Activated naive CD4-positive, alpha-beta T cell treated with anti-CD3 and anti-CD28 coated beads for 36 hours (primary cell): ENCODE data around the gene SRMS. TPM values are rescaled to one million over a fixed set of nuclear protein-coding genes. Genes with fewer than 3 reads are reported as not detected.

ENCODE experiments used
- CTCF ChIA-PET: fragments of 350-600 bp; sonication (Branson Sonifier 250); formaldehyde crosslinking; loops from one replicate; lab custom pipeline; 2021; ENCODE audit warnings: antibody characterized with exemption; lab: Charles Lee
- DNase-seq: peaks from one replicate; pipeline ENCODE4 v3.0.0-alpha.2; 2020
- H3K27ac Mint-ChIP-seq: one replicate; pipeline ENCODE4 v1.8.0; 2021; ENCODE audit warnings: mild to moderate bottlenecking, mixed read lengths
- H3K27me3 Mint-ChIP-seq: one replicate; pipeline ENCODE4 v1.8.0; 2021; ENCODE audit warnings: low read depth, mixed read lengths
- H3K36me3 Mint-ChIP-seq: one replicate; pipeline ENCODE4 v1.8.0; 2021; ENCODE audit warnings: low read depth, mixed read lengths
- H3K4me1 Mint-ChIP-seq: one replicate; pipeline ENCODE4 v1.8.0; 2021; ENCODE audit warnings: low read depth, mixed read lengths
- H3K4me3 Mint-ChIP-seq: one replicate; pipeline ENCODE4 v1.8.0; 2021; ENCODE audit warnings: mild to moderate bottlenecking, moderate library complexity, mixed read lengths
- H3K9me3 Mint-ChIP-seq: one replicate; pipeline ENCODE4 v1.8.0; 2021; ENCODE audit warnings: mixed read lengths
- intact Hi-C: fragments of 100-400 bp; cut with micrococcal nuclease; formaldehyde crosslinking; loops from one replicate; pipeline ENCODE4 v1.15.1; 2023
- total RNA-seq, 2 experiments: library from RNA; stranded (reverse); gene quantifications; one replicate each; pipeline ENCODE4 v1.2.3, GENCODE V29; 2021

Gene SRMS
- total RNA-seq, 2 experiments from 2014 or later: not detected

DNA sequence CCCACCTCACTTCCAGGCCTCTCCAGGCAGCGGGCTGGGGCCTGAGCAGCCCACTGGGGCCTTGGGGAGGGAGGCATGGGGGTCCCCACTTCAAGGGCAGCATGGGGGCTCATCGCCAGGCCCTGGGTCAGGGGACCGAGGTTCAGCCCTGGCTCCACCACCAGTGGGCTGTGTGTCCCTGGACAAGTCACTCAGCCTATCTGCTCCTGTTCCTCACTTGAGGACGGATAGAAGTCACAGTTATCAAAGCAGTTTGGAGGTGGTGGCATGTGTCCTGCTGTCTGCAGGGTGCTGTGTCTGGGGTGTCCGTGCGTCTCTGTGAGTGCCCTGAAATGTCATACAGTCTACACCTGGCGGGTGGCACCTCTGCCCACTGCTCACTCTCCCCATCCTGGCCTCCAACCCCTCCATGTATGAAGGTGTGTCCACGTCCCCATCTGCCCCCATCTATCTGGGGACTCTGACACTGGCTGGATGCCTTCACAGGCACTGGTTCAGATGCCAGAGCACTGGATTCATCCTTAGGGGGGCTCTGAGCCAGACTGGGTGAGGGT is 52.3 kb downstream of the SRMS start:
- CTCF ChIA-PET: interaction anchor here (0.9 to 2.7 kb wide), 3 partner anchors 11 to 26 kb away, joined by 3 to 18 read pairs (median 8); partner anchors contain the start of gene PPDPF
- H3K4me3 Mint-ChIP-seq: no peak overlapping the region
- H3K36me3 Mint-ChIP-seq: no peaks in the 10 kb centered on the region
- H3K27ac Mint-ChIP-seq: no peak overlapping the region
- H3K27me3 Mint-ChIP-seq: peaks cover 22% of the 10 kb centered on the region
- H3K4me1 Mint-ChIP-seq: peaks cover 5% of the 10 kb centered on the region
- DNase-seq: no peak
- H3K9me3 Mint-ChIP-seq: no peaks in the 10 kb centered on the region
- intact Hi-C loops: no loop called here

DNA sequence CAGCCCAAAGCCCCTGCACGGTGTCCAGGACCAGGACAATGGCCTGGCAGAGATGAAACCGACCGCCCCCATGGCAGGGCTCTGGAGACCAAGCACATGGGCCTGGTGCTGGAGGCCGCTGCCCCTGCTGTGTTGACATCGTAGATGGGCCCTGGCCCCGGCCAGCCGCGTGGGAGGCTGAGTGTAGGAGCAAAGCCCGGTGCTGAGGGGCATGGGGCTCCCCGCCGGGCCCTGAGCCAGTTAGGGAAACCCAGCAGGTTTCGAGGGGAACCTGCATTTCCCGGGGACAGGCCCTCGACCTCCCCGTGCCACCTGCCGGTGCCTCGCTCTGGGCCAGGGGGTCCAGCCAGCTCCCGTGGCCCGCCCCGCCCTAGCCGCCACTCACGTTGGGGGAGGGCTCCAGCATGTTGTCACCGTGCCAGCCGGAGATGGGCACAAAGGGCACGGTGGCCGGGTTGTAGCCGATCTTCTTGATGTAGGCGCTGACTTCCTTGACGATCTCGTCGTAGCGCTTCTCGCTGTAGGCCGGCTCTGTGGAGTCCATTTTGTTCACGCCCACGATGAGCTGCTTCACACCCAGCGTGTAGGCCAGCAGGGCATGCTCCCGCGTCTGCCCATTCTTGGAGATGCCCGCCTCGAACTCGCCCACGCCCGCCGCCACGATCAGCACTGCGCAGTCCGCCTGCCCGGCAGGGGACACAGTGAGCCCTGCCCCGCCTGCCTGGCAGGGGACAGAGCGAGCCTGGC is 53.0 kb downstream of the SRMS start:
- Mint-ChIP-seq H3K27me3 (peaks cover 26% of the 10 kb centered on the region), H3K4me3 (no peak overlapping the region), H3K36me3 (no peaks in the 10 kb centered on the region), H3K27ac (no peak overlapping the region), H3K4me1 (peaks cover 5% of the 10 kb centered on the region), H3K9me3 (no peaks in the 10 kb centered on the region)
- intact Hi-C loops: no loop called here
- DNase-seq: no peak
- CTCF ChIA-PET: no interaction called here

DNA sequence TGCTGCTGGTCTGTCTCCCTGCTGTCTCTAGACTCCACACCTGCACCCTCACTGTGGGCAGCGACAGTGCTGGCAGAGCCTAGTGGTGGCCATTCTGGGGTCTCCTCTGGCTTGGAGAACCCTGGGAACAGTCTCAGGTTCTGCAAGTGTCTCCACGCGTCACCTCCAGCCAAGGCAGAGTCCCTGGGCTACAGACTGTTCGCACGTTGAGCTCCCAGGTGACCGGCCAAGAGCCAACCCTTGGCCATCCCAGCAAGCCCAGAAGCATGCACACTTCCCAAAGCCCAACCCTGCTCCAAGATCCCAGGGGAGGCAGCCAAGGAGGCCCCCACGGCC is 53.5 kb downstream of the SRMS start:
- Mint-ChIP-seq H3K27ac (no peak overlapping the region), H3K4me3 (no peak overlapping the region)

DNA sequence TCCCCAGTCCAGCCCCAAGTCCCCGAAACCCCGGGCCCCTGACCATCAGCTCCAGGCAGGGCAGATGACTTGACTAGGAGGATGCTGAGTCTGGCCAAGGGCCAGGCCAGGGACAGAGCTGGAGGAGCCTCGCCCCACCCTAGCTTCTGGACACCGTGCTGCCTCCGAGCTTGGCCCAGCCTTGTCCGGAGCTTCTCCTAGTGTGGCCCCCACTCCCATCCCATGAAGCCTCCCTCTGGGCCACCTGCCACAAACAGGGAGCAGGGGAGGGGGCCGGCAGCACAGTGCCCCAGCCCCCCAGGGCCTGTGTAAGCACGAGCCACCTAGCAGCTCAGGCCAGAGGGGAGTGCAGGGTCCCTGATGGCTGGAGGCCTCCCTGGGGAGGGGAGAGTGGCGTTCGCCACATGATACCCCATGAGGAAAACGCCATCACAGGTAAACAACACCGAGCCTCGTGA is 54.0 kb downstream of the SRMS start:
- H3K27me3 Mint-ChIP-seq: peaks cover 26% of the 10 kb centered on the region
- no peaks in the 10 kb centered on the region for H3K9me3 Mint-ChIP-seq
- peaks cover 5% of the 10 kb centered on the region for H3K4me1 Mint-ChIP-seq
- CTCF ChIA-PET: interaction anchor here (0.6 kb wide), 1 partner anchor 701 kb away, joined by 3 read pairs; no protein-coding TSS in a partner anchor
- intact Hi-C loops: no loop called here
- no peak for DNase-seq
- H3K27ac Mint-ChIP-seq: no peak overlapping the region
- H3K4me3 Mint-ChIP-seq: no peak overlapping the region
- no peaks in the 10 kb centered on the region for H3K36me3 Mint-ChIP-seq

More for the DNA sequence above, 53.5 kb downstream of the SRMS start:
- Mint-ChIP-seq H3K27me3 (peaks cover 26% of the 10 kb centered on the region), H3K36me3 (no peaks in the 10 kb centered on the region), H3K4me1 (peaks cover 5% of the 10 kb centered on the region), H3K9me3 (no peaks in the 10 kb centered on the region)
- intact Hi-C loops: no loop called here
- DNase-seq: no peak
- CTCF ChIA-PET: interaction anchor here (0.6 kb wide), 1 partner anchor 700 kb away, joined by 3 read pairs; no protein-coding TSS in a partner anchor

DNA sequence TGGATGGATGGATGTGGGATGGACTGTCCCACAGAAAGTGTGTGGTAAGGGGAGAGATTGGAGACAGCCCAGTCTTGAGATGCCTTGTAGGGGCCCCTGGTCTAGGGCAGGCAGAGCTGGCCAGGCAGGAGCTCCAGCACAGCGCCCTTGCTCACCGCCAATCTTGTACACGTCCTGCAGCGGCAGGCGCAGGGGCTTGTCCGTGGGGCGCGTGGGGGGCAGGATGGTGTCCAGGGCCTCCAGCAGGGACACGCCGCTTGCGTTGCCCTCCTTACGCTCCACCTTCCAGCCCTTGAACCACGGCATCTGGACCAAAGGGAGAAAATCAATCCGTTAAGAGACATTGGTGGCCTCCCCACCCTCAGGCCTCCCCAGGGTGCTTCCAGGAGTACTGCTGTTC is 54.6 kb downstream of the SRMS start:
- peaks cover 26% of the 10 kb centered on the region for H3K27me3 Mint-ChIP-seq
- intact Hi-C loops: no loop called here
- H3K36me3 Mint-ChIP-seq: no peaks in the 10 kb centered on the region
- peaks cover 4% of the 10 kb centered on the region for H3K4me1 Mint-ChIP-seq
- CTCF ChIA-PET: no interaction called here
- H3K4me3 Mint-ChIP-seq: no peak overlapping the region
- H3K27ac Mint-ChIP-seq: no peak overlapping the region
- H3K9me3 Mint-ChIP-seq: no peaks in the 10 kb centered on the region
- DNase-seq: no peak

DNA sequence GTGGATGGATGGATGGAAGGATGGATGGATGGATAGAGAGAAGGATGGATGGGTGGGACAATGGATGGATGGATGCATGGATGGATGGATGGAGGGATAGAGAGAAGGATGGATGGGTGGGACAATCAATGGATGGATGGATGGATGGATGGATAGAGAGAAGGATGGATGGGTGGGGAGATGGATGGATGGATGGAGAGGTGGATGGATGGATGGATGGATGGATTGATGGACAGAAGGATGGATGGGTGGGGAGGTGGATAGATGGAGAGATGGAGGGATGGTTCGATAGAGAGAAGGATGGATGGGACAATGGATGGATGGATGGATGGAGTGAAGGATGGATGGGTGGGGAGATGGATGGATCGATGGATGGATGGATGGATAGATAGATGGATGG is 55.0 kb downstream of the SRMS start:
- peaks cover 4% of the 10 kb centered on the region for H3K4me1 Mint-ChIP-seq
- no peaks in the 10 kb centered on the region for H3K36me3 Mint-ChIP-seq
- H3K27ac Mint-ChIP-seq: peak overlapping the region; percentile 2
- no peak for DNase-seq
- no peak overlapping the region for H3K4me3 Mint-ChIP-seq
- CTCF ChIA-PET: no interaction called here
- no peaks in the 10 kb centered on the region for H3K9me3 Mint-ChIP-seq
- peaks cover 25% of the 10 kb centered on the region for H3K27me3 Mint-ChIP-seq
- intact Hi-C loops: no loop called here

GRCh38 chr20:63491635-63492230 is 55.8 kb downstream of the SRMS start:
- H3K9me3 Mint-ChIP-seq: no peaks in the 10 kb centered on the region
- no peak overlapping the region for H3K4me3 Mint-ChIP-seq
- no peak overlapping the region for H3K27ac Mint-ChIP-seq
- H3K4me1 Mint-ChIP-seq: peaks cover 2% of the 10 kb centered on the region
- no peaks in the 10 kb centered on the region for H3K36me3 Mint-ChIP-seq
- DNase-seq: no peak
- CTCF ChIA-PET: no interaction called here
- H3K27me3 Mint-ChIP-seq: peaks cover 23% of the 10 kb centered on the region
- intact Hi-C loops: no loop called here

DNA sequence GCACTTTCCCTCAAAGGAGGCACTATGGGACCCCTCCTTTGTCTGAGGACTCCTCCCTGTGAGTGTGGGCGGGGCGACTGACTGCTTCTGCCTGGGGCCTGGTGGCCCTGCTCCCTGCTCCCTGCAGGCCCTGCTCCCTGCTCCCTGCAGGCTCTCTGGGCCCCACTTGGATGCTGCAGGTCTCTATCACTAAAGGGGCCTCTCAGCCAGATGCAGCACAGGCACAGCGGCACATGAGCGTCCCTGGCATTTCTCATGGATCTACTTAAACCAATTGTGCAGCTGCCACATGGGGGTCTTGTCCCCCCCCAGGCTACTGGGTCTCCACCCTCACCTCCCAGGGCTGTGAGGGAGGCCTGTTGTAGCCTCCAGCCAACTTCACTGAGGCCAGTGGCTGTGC is 56.5 kb downstream of the SRMS start:
- Mint-ChIP-seq H3K9me3 (no peaks in the 10 kb centered on the region), H3K4me3 (no peak overlapping the region), H3K4me1 (no peaks in the 10 kb centered on the region), H3K36me3 (no peaks in the 10 kb centered on the region), H3K27ac (no peak overlapping the region), H3K27me3 (peaks cover 23% of the 10 kb centered on the region)
- DNase-seq: no peak
- CTCF ChIA-PET: no interaction called here
- intact Hi-C loops: no loop called here

Other genes starting within 250 kb of the SRMS start
- not detected for gene CHRNA4, start 186.4 kb downstream of the SRMS start, total RNA-seq
- not detected for gene KCNQ2, start 75.1 kb downstream of the SRMS start, total RNA-seq
- gene EEF1A2, start 48.7 kb downstream of the SRMS start, total RNA-seq: under 1 TPM in 1 of 2 experiments, not detected in 1; 0.12 TPM
- 100 to 1,000 TPM; 189 to 194 TPM for gene PPDPF, start 27.0 kb downstream of the SRMS start, total RNA-seq
- under 1 TPM; 0.35 to 0.38 TPM for gene PTK6, start 10.4 kb downstream of the SRMS start, total RNA-seq
- under 1 TPM in 1 of 2 experiments, not detected in 1; 0.10 TPM for gene FNDC11, start 6.4 kb upstream of the SRMS start, total RNA-seq
- 10 to 100 TPM; 20.0 to 20.4 TPM for gene HELZ2, start 26.5 kb upstream of the SRMS start, total RNA-seq
- 10 to 100 TPM; 16.7 to 18.0 TPM for gene GMEB2, start 79.4 kb upstream of the SRMS start, total RNA-seq
- gene STMN3, start 105.7 kb upstream of the SRMS start, total RNA-seq: 1 to 10 TPM; 6.7 to 7.3 TPM
- gene RTEL1, start 110.6 kb upstream of the SRMS start, total RNA-seq: 10 to 100 TPM; 33.6 to 34.8 TPM
- gene TNFRSF6B, start 148.9 kb upstream of the SRMS start, total RNA-seq: not detected
- 10 to 100 TPM; 45.6 to 49.2 TPM for gene ARFRP1, start 160.2 kb upstream of the SRMS start, total RNA-seq
- gene ZGPAT, start 160.3 kb upstream of the SRMS start, total RNA-seq: 10 to 100 TPM; 15.3 to 18.0 TPM
- gene LIME1, start 188.9 kb upstream of the SRMS start, total RNA-seq: 1 to 10 TPM; 3.1 to 4.1 TPM
- 10 to 100 TPM; 22.4 to 24.8 TPM for gene SLC2A4RG, start 192.0 kb upstream of the SRMS start, total RNA-seq